Stimulated activated CD4-positive, alpha-beta T cell treated with anti-CD3 and anti-CD28 coated beads, Interleukin-4, amount 100 ng/mL, for 1 hour (primary cell): ENCODE measurements around the gene EMILIN2.
A peak's percentile ranks its signal among the peaks of the same experiment; 100 is the strongest.
"Not testable (repeated sequence)": the region's sequence is repeated elsewhere in the genome, so short reads cannot be mapped to it uniquely, and the experiment has no call there.

Source experiments
- DNase-seq: peaks from one replicate; pipeline ENCODE4 v3.0.0-alpha.2; 2020

EMILIN2 gene

DNA sequence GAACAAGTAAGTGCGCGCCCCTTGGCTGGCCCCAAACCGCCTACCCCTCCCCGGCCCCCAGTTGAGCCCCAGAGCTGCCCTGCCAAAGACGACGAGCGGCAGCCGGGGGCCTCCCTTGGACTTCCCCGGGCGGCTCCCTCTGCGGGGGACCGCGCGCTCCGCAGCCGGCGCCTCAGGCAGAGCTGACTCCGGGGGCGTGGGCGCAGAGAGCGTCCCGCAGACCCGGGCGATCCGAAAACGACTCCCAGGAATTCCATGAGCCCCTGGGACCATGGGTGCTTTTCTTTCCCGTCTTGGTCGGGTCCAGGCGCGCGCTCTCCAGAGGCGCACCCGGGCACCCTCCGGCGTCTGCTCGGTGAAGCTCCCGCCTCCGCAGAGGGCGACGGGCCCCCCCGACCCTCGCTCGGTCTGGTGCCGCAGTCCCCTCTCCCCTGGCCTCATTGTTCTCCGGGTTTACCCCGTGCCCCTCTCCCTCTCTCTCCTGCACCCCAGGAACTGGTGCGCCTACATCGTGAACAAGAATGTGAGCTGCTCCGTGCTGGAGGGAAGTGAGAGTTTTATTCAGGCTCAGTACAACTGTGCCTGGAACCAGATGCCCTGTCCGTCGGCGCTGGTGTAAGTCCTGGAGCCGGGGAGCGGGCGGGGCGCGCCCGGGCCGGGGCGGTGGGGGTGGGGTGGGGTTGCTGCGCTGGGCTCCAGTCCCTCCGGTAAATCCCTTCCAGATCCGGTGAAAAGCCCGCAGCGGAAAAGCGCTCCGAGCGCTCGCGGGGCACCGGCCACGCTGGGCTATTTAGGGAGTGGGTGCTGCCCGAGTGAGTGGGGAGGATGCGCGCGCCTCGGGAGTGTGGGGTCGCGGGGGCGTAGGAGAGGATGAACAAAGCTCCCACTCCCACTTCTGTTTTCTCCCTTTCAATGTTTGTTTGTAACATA is 776 bp downstream of the EMILIN2 start:
- peak; percentile 46 for DNase-seq

- no peak for DNase-seq
Observed at GRCh38 chr18:2848247-2849246, 1.7 kb downstream of the EMILIN2 start.

DNA sequence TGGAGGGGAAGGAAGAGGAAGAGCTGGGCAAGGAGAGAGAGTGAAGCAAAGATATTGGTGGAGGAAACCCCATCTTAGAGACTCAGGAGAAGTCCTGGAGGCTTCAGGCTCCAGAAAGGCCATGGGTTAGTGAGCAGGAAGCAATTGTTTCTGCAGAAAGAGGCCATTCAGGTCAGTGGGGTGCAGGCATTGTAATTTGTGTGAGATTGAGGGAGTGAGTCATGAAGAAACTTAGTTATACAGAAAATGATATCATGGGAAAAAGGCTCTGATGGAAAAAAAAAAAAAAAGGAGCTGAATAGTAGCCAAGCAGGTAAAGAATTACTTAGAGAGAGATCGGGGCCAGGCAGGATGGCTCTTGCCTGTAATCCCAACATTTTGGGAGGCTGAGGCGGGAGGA is 4.0 kb downstream of the EMILIN2 start:
- no peak for DNase-seq

GRCh38 chr18:2851771-2852170 is 5.0 kb downstream of the EMILIN2 start:
- DNase-seq = no peak

DNA sequence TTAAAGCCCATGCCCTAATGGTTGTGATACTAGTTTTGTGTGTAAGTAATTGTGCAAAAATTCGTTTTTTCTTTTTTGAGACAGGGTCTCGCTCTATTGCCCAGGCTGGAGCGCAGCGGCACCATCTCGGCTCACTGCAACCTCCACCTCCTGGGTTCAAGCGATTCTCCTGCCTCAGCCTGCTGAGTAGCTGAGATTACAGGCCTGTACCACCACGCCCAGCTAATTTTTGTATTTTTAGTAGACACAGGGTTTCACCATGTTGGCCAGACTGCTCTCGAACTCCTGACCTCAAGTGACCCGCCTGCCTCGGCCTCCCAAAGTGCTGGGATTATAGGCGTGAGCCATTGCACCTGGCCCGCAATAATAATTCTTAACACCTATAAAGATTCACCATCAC is 5.7 kb downstream of the EMILIN2 start:
- DNase-seq = not testable (repeated sequence)

DNA sequence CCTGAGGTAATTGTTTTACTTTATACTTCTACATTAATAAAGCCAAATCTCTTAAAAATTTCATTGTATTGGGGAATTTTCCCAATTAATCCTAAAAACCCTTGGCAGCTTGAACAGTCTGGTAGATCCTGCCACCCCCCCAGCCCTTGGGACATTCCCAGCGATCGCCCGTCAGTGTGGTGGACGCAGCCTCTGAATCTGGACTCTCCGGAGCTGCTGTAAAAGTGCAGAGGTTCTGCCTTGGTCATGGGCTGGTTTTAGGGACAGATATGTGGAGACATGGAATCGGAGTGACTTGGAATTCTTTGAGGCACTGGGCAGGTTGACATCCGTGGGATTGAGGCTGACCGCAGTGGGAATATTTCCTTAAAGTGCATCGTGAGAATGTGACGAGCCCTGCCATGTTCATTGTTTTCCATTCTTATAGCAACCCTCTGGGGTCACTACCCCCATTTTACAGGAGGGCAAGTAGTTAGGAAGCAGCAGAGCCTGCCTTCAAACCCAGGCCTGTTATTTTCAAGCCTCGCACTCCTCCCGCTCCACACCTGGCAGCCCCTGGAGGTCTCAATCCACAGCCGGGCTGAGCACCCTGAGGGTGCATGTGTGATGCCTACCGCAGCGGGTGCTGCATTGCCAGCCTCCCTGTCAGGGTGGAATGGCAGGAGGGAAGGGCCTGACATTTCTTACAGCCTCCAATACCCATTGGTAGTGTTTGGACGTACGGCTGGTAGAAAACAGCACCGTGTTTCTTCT is 6.5 kb downstream of the EMILIN2 start:
- no peak for DNase-seq

- DNase-seq = no peak
Observed at GRCh38 chr18:2853926-2854664, 7.3 kb downstream of the EMILIN2 start.

DNA sequence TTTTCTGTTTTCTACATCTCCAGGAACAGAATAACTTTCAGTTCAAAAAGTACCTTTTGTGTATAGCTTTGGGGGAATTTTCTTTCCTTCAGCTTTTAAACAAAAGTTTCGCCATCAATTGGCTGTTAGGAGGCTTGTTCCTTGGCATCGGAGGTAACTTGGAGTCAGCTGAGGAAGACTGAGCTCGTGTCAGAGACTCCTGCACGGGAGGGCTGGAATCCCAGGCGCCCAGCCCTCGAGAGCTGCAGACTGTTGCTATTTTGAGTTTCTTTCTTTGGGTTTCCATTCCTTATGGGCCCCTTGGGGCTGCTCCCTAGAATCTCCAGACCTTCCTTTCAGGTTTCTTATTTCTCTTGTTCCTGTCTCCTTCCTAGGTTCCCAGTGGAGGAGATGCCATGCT is 8.1 kb downstream of the EMILIN2 start:
- no peak for DNase-seq

- no peak for DNase-seq
Observed at GRCh38 chr18:2855560-2856350, 8.9 kb downstream of the EMILIN2 start.

- no peak for DNase-seq
Observed at GRCh38 chr18:2856547-2857170, 9.9 kb downstream of the EMILIN2 start.

- DNase-seq = no peak
Observed at GRCh38 chr18:2857491-2858131, 10.8 kb downstream of the EMILIN2 start.

DNA sequence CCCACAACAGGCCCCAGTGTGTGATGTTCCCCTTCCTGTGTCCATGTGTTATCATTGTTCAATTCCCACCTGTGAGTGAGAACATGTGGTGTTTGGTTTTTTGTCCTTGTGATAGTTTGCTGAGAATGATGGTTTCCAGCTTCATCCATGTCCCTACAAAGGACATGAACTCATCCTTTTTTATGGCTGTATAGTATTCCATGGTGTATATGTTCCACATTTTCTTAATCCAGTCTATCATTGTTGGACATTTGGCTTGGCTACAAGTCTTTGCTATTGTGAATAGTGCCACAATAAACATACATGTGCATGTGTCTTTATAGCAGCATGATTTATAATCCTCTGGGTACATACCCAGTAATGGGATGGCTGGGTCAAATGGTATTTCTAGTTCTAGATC is 13.6 kb downstream of the EMILIN2 start:
- DNase-seq = not testable (repeated sequence)

GRCh38 chr18:2863997-2864396 is 17.2 kb downstream of the EMILIN2 start:
- not testable (repeated sequence) for DNase-seq

GRCh38 chr18:2866465-2866864 is 19.7 kb downstream of the EMILIN2 start:
- not testable (repeated sequence) for DNase-seq

GRCh38 chr18:2869207-2869606 is 22.4 kb downstream of the EMILIN2 start:
- no peak for DNase-seq

- DNase-seq = no peak
Observed at GRCh38 chr18:2871111-2871720, 24.4 kb downstream of the EMILIN2 start.

- no peak for DNase-seq
Observed at GRCh38 chr18:2872095-2872494, 25.3 kb downstream of the EMILIN2 start.

- DNase-seq = no peak
Observed at GRCh38 chr18:2874765-2875164, 28.0 kb downstream of the EMILIN2 start.

DNA sequence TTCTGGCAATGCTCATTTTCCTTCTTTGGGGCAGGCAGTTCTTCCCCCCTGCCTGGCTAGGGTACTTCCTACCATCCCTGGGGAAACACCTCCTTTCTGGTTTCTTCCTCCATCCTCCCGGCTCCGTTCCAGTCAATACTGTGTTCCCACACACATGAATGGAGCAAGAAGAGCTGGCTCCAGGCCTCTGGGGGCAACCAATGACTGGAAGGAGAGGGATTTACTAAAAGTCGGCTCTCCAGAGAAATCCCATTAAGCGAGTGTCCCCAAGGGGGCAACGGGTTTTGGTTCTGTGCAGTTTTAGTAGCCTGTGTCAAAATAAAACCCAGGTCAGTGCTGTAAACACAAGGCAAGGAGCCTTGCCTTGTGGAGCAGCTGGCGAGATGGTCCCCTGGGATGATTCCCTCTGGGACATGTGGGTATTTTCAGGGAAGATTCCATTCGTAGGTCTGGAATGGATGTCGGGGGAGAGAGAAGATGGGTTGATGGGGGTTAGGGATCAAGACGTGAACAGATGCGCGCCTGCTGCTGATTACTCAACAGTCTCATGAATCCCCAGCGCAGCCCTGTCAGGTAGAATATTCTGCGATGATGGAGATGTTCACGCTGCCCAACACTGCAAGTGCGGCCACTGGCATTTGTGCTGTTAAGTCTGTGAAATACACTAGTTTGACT is 32.0 kb downstream of the EMILIN2 start:
- DNase-seq = no peak
